ENCODE results near the gene TCF15.
A peak's percentile ranks its signal among the peaks of the same experiment; 100 is the strongest.

The TCF15 gene, protein sequence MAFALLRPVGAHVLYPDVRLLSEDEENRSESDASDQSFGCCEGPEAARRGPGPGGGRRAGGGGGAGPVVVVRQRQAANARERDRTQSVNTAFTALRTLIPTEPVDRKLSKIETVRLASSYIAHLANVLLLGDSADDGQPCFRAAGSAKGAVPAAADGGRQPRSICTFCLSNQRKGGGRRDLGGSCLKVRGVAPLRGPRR

DNA sequence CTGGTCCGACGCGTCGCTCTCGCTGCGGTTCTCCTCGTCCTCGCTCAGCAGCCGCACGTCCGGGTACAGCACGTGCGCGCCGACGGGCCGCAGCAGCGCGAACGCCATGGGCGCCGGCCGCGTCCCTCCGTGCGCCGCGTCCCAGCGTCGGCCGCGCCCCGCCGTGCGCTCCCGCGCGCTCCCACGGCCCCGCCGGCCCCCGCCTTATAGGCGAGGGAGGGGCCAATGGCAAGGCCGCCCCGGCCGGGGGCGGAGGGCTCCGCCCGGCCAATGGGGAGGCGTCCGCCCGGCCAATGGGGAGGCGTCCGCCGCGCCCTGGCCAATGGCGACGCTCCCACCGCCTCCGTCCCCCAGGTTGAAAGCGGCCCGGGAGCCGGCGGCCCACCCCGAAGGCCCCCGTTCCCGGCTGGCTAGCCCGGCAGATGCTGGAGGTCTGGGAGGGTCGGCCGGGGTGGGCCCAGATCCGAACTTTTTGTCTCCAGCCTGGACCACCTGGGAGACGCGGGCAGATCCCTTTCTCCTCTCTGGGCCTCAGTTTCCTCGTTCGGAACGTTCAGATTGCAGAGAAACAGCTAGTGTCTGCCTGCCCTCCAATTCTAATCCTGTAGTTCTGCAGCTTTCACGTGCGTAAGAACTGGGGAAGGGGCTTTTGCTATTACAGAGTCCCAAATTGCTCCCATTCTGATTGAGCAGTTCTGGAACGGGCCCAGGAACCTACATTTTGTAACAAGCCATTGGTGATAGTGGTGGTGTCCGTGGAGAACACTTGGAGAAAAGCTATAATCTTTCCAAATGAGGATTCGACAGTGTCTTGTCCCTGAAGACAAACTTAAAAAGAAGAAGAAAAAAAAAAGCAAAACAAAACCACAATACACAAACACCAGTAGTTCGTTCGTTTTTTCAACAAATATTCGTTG lies at the start of gene TCF15:
TSS of gene TCF15 (minus strand) at position 180 of the 917 bp plus-strand sequence. CDS start at position 108, 72 bp downstream.
- DNase-seq = no peak

DNA sequence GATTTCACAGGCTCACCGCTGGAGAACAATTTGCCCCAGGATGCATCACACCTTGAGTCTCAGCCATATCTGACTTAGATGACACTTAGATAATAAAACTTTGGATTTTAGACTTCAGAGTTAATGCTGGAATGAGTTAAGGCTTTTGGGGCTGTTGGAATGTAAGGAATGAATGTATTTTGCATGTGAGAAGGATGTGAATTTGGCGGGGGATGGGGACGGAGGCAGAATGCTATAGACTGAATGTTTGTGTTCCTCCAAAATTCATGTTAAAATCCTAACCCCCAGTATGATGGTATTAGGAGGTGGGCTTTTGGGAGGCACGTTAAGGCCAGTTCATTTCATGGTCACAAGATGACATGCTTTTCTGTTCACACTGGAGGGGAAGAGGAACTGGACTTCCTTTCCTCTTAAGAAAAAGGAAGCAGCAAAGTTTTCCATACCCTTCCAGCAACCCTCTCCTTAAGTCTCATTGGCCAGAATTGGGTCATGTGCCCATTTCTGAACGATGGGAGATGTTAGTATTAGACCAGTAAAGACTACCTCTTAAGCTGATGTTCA lies 48.7 kb upstream of the TCF15 start:
- no peak for DNase-seq

DNA sequence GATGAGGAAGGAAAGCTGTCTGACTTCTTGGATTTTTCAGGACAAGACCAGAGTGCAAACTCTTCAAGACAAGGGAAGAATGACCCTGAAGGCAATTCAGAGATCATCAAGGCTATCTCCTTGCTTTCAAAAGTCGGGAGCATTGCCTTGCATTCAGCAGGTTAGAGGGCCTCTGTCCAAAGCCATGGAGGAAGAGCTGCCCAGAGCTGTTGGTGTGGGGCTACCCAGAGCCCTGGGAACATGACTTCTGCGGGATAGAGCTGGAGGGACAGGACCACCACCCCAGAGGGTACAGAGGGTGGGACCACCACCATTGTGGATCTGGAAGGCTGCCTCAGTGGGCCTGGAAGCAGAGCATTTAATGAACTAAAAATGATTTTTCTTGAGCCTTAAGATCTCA lies 48.1 kb upstream of the TCF15 start:
- no peak for DNase-seq

DNA sequence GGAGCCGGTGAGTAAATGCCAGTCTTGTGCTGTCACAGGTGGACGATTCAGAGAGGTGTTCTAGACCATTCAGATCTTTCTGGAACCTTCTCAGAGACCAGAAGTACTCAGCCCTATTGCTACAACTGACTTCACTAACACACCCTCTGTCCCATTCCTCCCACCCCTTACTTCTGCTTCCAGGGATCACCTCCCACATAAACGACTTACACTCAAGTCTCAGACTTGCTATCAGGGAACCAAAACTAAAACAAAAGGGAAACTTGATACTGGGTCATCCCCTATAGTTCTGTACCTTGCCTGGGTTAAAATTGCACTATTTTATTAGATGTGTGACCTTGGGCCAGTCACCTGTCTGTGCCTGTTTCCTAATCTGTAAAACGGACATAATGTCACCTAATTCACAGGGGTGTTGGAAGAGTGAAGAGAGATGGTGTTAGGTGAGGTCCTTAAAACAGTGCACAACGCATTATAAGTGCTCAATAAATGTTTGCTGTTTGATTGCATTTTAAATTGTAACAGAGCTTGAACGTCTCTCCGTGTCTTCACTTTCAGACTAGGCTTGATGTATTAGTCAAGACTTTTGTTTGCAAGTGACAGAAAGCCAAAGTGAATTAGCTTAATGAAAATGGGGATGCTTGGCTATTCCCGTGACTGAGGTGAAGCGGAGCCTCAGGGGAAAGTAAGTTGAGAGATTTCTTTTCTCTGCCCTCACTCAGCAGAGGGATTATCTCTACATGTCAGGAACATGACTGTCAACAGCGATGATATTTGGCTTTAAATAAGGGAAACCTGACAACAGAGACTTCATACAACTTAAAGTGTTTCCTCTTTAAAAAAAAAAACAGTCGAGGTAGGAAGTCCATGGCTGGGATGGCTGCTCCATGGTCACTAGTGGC lies 45.9 kb upstream of the TCF15 start:
- no peak for DNase-seq

DNA sequence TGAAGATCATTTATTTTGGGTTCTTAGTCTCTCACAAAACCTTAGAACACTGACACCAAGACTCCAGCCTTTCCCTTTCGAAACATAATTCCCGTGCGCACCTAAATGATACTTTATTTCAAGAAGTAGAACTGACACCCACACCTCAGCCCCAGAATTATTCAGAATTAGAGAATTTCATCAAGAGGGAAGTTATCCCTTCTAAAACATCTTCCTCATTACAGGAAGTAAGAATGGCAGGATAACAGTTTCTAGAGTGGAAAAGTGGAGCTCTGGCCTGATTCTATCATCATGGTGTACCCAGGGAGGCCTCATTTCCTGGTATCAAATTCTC lies 44.3 kb upstream of the TCF15 start:
- DNase-seq = no peak

DNA sequence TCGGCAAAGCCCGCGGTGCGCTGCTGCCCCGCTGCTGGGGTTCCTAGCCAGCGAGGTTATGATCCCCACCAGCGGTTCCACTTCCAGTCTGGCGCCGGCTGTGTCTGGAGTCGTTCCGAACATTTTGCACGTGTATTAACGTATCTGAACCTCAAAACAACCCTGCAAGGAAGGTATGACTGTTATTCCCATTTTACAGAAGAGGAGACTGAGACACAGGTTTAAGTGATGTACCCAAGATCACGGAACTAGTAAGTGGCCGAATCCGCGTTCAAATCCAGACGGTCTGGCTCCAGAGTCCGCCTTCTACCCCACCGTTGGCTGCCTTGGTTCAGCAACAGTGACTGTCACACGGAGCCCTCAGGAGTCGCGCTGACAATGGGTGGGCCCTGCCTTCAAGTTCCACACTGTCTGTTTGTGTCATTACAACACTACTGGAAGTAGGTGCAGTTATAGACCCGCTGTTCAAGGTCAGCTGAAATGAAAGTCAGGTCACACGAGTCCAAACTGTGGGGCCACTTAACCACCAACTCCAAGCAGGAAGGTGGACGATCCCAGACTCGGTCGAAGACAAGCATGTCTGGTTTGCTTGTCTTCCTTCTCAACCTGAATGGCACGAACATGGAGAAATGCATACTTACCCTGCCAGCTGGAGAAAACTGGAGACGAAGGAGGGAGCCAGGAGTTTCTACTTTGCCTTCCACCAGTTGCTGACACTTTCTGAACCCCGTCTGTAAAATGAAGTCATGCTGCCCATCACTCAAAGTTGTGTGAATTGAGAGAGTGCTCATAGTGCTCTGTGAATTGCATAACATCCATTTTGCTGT lies 43.7 kb upstream of the TCF15 start:
- no peak for DNase-seq

DNA sequence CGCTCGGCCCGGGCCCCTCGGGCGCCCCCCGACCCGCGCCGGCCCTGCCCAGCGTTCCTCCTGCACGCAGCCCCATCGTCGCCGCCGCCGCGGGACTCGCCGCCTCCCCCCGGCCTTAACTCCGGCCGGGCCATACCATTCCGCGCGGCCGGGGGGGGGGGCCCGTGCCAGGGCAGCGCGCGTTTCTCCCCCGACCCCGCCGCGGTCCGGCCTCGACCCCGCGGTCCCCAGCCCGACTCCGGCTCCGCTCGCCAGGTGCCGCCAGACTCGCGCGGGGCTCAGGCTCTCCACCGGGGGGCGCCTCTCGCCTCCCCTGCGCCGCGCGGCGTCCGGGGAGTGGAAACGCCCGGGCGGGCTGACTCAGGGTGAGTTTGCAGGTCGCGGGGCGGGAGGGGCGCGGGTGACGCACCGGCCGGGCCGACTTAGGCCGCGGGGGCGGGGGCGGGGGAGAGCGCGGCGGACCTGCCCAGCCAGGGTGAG lies 43.0 kb upstream of the TCF15 start, which contains the start of gene SRXN1:
TSS of gene SRXN1 (minus strand) at position 91 of the 480 bp plus-strand sequence. CDS start at position 76, 15 bp downstream.
- peak; percentile 80 to 81 for DNase-seq

DNA sequence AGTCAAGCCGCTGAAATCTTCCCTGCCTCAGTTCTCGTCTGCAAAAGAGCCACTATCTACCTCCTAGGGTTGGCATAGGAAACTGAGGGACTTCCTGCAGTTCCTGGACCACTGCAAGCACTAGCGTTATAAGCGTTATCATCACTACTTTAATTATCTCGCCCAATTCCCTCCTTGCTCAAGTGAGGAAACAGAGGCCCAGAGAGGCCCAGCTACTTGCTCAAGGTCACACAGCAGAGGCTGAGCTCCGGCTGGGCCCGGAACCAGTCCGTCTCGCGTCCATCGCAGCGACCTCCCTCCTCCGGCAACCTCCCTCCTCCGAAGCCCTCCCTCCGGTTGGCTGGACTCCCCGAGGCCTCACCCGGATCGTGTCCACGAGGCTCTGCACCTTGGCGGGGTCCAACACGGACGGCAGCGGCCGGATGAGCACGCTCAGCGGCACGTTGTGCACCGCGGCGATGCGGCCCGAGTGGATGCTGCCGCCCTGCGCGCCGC lies 42.6 kb upstream of the TCF15 start:
- peak in 1 of 2 donors; percentile 4 for DNase-seq

DNA sequence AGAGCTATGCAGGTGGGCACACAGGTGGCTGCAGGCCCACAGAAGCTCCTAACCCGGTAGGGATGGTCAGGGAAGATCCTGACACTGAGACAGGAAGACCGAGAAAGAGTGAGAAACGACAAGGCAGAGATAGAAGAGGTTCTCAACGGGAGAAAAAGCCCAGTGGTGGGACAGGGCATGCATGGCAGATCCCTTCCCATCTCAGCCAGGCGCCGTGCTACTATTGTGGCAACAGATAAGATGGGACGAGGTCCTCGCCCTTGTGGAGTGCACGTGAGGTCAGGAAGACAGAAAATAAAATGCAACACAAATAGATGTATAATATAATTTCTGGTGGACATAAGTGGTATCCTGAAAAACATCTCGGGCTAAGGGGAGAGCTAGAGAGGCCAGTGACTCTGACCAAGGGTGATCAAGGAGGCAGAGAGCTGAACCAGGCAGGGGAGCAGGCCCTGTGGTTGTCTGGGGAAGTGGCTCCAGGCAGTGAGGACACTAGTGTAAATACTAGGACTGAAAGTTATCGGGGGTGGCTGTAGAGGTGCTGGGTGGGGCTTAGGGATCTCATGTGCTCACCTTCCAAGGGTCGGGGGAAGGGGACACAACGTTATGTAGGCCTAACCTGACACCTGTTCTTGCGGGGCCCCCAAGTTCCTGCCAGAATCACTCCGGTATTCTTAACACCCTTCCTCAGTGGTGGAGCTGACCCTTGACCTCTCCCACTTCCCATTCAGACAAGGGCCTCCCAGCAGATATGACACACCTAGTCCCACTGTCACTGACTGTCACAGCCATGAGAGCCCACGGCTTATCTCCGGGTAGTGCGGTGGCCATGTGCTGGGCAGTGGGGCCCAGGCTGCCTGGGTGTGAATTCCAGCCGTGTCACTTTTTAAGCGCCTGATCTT lies 41.9 kb upstream of the TCF15 start:
- DNase-seq = no peak

DNA sequence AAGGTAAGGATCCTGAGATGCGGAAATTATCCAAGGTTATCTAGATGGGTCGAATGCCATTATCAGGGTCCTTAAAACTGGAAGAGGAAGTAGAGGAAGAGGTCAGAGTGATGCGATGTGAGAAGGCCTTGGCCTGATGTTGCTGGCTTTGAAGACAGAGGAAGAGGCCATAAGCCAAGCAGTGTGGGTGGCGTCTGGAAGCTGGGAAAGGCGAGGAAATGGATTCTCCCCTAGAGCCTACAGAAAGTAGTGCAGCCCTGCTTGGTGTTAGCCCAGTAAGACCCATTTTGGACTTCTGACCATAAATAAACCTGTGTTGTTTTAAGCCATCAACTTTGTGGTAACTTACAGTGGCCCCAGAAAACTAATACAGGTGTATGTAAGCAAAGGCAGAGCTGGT lies 40.8 kb upstream of the TCF15 start:
- DNase-seq = no peak

DNA sequence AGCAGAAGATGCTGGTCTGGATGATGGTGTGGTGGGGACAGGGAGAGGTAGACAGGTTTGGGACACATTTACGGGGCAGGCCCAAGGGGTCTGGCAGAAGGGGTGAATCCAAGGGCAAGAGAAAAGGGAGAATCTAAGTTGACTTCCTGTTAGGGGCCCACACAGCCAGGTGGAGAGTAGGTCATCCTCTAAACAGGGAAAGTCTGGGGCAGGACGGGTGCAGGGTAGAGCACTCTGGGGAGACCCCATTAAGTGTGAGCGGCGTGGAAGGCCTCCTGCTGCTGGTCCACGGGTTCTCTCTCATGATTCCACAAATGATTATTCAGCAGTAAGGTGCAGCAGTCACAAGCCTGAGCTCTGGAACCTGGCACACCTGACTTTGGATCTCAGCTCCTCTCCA lies 40.2 kb upstream of the TCF15 start:
- no peak for DNase-seq

DNA sequence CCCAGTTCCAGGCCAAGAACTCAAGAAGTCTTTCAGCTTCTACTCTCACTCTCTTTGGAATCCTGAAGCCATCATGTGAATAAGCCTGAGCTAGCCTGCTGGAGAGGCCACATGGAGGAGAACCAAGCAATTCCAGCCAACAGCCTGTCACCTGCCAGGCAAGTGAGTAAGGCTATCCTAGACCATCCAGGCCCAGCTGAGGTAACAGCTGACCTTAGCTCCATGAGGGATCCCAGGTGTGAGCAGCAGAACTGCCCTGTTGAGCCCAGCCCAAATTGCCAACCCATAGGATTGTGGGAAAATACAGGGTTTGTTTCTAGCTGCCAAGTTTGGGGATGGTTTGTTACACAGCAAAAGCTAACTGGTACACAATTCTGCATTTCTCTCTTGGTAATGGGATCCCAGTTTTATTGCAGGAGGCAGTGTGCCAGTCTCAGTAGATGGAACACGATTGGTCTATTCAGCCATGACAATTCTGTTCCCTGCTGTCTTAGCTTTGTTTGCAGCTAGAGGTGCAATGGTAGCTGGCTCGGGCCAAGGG lies 37.4 kb upstream of the TCF15 start:
- no peak for DNase-seq

DNA sequence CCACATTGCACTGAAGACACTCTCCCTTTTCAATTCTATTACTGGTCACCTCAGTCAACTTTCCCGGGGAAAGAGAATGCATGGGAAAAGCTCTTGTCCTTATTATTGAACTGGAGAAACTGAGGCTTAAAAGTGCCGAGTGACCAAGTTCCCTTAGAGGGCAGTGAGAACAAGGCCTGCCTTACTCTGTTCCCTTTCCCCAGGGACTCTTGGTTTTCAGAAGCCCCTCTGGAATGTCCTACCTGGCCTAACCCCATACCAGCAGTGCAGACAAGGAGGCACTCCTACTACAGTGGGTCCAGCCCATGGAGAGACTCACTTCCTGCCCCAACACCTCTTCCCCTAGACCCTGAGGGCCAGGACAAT lies 36.7 kb upstream of the TCF15 start:
- no peak for DNase-seq

DNA sequence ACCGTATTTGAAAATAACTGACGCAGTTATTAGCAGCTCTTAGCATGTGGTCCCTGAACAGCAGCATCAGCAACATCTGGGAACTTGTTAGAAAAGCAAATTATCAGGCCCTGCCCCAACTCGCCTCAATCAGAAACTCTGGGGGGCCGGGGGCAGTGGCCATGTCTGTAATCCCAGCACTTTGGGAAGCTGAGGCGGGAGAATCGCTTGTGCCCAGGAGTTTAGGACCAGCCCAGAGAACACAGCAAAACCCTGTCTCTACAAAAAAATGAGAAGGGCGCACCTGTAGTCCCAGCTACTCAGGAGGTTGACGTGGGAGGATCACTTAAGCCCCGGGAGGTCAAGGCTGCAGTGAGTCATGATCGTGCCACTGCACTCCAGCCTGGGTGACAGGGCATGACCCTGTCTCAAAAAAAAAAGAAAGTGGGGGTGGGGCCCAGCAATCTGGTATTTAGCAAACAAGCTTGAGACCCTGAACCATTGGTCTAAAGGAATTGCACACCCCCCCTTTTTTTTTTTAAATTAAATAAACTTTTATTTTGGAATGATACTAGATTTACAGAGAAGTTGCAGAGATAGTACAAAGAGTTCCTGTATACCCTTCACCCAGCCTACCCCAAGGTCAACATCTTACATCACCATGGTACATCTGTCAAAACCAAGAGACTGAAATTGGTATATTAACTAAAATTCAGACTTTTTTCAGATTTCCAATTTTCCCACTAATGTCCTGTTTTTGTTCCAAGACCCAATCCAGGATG lies 36.2 kb upstream of the TCF15 start:
- no peak for DNase-seq

DNA sequence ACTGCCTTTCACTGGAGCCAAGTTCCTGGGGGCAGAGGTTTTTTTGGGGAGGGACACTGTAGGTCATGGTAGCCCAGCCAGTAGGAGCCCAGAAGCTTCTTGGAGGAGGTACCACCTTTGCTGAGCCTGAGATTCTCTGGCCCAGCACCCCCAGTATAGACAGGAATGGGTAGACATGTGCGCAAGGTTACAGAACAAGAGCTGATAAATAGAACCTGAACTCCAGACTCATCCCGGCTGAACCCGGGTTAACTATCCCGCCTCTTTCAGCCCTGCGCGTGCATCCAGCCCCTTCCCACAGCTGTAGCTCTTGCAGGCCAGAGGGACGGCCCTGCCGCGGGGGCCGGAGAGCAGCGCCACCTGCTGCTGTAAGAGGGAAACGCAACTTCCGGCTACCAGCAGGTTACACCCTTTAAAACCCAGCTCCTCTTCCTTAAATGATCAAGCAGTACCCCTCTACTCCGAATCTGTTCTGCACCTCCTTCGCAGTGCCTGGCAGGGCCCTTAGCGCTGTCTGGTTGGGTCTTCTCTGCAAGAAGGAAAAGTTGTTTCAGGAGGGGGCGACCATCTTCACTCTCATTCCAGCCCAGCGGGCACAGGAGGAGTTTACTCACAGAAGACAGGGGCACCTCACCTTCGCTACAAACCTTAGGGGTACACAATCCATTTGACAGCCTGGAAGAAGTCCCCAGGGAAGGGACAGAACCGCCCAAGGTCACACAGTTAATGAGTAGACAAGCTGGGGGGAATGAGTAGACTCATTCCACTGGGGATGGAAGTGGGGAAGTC lies 35.4 kb upstream of the TCF15 start:
- peak; percentile 40 to 56 for DNase-seq

DNA sequence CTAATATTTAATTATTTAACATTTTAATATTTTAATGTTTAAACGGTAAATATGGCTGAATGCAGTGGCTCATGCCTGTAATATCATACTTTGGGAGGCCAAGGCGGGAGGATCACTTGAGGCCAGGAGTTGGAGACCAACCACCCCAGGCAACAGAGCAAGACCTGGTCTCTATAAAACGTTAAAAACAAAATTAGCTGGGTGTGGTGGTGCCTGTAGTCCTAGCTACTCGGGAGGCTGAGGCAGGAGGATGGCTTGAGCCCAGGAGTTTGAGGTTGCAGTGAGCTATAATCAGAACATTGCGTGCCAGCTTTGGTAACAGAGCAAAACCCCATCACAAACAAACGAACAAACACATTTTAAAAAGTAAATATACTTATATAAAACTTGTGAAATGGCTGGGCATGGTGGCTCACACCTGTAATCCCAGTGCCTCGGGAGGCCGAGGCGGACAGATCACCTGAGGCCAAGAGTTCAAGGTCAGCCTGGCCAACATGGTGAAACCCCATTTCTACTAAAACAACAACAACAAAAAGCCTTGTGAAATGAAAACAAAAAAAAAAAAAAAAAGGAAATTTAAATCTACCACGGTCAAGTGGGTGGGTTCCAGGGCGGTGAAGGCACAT lies 34.7 kb upstream of the TCF15 start:
- DNase-seq = no peak

DNA sequence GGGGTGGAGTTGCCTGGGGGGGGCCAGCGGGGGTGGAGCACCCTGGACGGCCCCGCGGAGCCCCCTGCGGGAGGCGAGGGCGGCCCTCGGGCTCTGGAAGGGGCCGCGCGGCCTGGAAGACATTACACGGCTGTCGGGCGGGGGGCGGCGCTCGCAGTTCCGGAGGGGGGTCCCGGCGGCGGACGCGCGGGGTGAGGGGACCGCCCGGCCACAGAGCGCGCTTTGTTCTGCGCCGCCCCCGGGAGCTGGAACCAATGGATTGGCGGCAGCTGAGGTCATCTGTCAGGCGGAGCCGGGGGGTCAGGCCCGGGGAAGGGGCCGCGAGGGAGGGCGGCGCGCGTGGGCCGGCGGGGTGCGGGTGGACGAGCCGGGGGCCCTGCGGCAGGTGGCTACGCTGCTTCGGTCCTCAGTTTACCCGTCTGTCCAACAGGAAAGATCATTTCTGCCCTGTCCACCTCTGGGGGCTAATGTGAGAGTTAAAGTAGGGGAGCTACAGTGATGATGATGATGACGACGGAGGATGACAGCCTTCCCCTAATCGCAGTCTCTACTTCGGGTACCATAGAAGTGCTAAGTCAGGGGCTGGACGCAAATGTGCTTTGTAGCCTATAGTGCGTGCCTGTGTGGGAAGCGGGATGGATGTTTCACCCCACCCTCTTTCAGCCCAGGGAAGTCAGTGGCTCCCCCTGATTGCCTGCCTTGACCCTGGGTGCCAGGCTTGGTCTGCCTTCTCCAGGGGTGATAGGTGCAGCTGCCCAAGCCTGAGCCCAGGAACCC lies 32.5 kb upstream of the TCF15 start:
- DNase-seq = no peak

Data from activated CD4-positive, alpha-beta T cell treated with anti-CD3 and anti-CD28 coated beads for 4 hours (primary cell).